GM21381 (cell line): ENCODE results near the gene SETD2.
"Not testable (repeated sequence)": the region's sequence is repeated elsewhere in the genome, so short reads cannot be mapped to it uniquely, and the experiment has no call there.

Source experiments
- ATAC-seq: cut with Tn5 transposase; IDR thresholded peaks from one replicate; pipeline ENCODE4 v1.9.1; 2021; ENCODE audit warnings: mild to moderate bottlenecking, moderate library complexity; ENCODE audit not compliant: unreplicated experiment

The SETD2 gene

GRCh38 chr3:47036145-47036544 is 127.8 kb downstream of the SETD2 start:
- no peak for ATAC-seq

- ATAC-seq: no peak
Measured at GRCh38 chr3:47035645-47036044, 128.3 kb downstream of the SETD2 start.

- ATAC-seq: no peak
Measured at GRCh38 chr3:47034868-47035489, 128.9 kb downstream of the SETD2 start.

GRCh38 chr3:47031041-47031440 is 132.9 kb downstream of the SETD2 start:
- not testable (repeated sequence) for ATAC-seq

- no peak for ATAC-seq
Measured at GRCh38 chr3:47028667-47029066, 135.2 kb downstream of the SETD2 start.

- no peak for ATAC-seq
Measured at GRCh38 chr3:47028146-47028545, 135.8 kb downstream of the SETD2 start.

- ATAC-seq: not testable (repeated sequence)
Measured at GRCh38 chr3:47026432-47026831, 137.5 kb downstream of the SETD2 start.

- no peak for ATAC-seq
Measured at GRCh38 chr3:47024932-47025331, 139.0 kb downstream of the SETD2 start.

- ATAC-seq: no peak
Measured at GRCh38 chr3:47022641-47023071, 141.3 kb downstream of the SETD2 start.

GRCh38 chr3:47020311-47020710 is 143.6 kb downstream of the SETD2 start:
- no peak for ATAC-seq

- ATAC-seq: no peak
Measured at GRCh38 chr3:47019201-47019600, 144.7 kb downstream of the SETD2 start.

GRCh38 chr3:47018269-47018611 is 145.7 kb downstream of the SETD2 start:
- ATAC-seq: no peak

GRCh38 chr3:47017504-47018268 is 146.2 kb downstream of the SETD2 start:
- no peak for ATAC-seq

- ATAC-seq: no peak
Measured at GRCh38 chr3:47016934-47017435, 146.9 kb downstream of the SETD2 start.

GRCh38 chr3:47016086-47016933 is 147.6 kb downstream of the SETD2 start:
- ATAC-seq: no peak

GRCh38 chr3:47015151-47015550 is 148.8 kb downstream of the SETD2 start:
- no peak for ATAC-seq

- ATAC-seq: no peak
Measured at GRCh38 chr3:47014036-47014435, 149.9 kb downstream of the SETD2 start.

- no peak for ATAC-seq
Measured at GRCh38 chr3:47013231-47013630, 150.7 kb downstream of the SETD2 start.

- no peak for ATAC-seq
Measured at GRCh38 chr3:47012342-47013230, 151.3 kb downstream of the SETD2 start.

GRCh38 chr3:47011371-47011770 is 152.5 kb downstream of the SETD2 start:
- ATAC-seq: no peak
